NOMO-1 treated with DMSO at 0.1 percent for 48 hours (cell line): Measurements from ENCODE around the gene MTX2.
A peak's percentile ranks its signal among the peaks of the same experiment; 100 is the strongest.
"Not testable (repeated sequence)": the region's sequence is repeated elsewhere in the genome, so short reads cannot be mapped to it uniquely, and the experiment has no call there.

ENCODE experiments used
- DNase-seq: peaks from one replicate; lab custom pipeline; 2025; ENCODE audit not compliant: unreplicated experiment; lab: John Stamatoyannopoulos, UW

Gene MTX2

DNA sequence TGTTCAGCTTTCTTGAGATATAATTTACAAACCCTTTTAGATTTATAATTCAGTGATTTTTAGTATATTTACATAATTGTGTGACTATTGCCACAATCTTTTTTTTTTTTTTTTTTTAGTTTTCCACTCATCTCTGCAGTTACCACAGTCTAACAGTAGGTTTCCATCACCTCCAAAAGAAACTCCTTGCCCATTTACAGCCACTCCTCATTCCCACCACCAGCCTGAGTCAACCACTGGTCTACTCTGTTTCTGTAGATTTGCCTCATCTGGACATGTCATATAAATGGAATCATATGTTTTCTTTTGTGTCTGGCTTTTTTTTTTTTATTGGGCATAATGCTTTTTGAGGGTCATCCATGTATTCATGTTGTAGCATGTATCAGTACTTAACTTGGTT lies 16.1 kb downstream of the MTX2 start:
- DNase-seq = no peak

DNA sequence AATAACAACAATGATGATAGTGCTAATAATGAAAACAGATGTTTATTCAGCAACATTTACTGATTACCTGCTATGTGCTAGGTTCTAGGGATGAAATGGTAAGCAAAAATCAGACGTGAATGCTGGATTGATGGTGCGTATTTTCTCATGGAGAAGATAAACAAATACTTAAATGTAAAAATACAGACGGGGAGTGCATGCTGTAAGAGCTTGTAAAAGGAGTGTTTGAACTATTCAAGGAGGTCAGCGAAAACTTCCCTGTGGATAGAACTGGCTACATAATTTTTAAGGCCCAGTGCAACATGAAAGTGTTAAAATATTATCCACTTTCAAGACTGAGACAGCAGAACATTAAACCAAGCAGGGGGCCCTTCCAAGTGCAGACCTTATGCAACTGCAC lies 22.1 kb downstream of the MTX2 start:
- DNase-seq = no peak

- DNase-seq = no peak
Measured at GRCh38 chr2:176291809-176292283, 22.6 kb downstream of the MTX2 start.

- no peak for DNase-seq
Measured at GRCh38 chr2:176292608-176293007, 23.4 kb downstream of the MTX2 start.

- DNase-seq = no peak
Measured at GRCh38 chr2:176293334-176293733, 24.1 kb downstream of the MTX2 start.

DNA sequence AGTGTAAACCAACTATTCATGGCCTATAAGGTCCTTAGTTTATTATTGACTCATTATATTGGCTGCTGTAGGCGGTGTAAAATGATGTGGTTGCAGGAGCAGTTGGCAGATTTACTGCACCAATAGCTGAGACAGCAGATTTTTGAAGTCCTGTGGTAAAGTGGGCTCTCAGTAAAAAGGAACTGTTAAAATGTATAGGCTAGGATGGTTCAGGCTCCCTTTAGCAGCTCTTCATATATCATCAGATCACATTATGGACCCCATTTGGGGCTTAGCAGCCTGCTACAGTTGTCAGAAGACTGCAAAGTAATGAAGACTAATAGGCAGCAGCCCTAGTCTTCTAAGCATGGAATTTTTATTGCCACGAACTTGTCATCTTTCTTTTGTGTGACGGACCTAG lies 27.8 kb downstream of the MTX2 start:
- DNase-seq = peak; percentile 52

- DNase-seq = no peak
Measured at GRCh38 chr2:176297737-176298136, 28.5 kb downstream of the MTX2 start.

DNA sequence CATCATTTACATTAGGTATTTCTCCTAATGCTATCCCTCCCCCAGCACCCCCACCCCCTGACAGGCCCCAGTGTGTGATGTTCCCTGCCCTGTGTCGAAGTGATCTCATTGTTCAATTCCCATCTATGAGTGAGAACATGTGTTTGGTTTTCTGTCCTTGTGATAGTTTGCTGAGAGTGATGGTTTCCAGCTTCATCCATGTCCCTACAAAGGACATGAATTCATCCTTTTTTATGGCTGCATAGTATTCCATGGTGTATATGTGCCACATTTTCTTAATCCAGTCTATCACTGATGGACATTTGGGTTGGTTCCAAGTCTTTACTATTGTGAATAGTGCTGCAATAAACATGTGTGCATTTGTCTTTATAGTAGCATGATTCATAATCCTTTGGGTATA lies 36.8 kb downstream of the MTX2 start:
- not testable (repeated sequence) for DNase-seq

GRCh38 chr2:176317199-176317598 lies 48.0 kb downstream of the MTX2 start:
- DNase-seq = no peak

DNA sequence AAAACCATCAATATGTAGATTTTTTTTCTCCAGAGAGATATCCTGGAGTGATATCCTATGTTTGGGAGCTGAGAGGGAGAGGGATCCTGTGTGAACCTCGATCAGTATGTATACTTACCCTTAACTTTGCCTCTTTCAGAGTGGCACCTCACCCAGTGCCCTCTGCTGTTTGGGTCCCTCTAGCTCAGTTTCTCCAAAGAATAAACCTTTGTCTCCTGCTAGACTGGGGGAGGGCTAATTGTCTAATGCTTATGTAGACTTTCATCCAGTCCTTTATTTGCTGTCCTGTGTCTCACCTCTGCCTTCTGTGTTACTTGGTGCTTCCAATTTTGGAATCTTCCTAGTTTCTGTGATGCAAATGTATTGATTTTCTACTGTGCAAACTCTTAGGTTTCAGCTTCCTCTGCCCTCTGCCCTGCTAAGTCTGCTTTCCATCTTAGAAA lies 48.4 kb downstream of the MTX2 start:
- DNase-seq = no peak

- DNase-seq = no peak
Measured at GRCh38 chr2:176321916-176322315, 52.7 kb downstream of the MTX2 start.

DNA sequence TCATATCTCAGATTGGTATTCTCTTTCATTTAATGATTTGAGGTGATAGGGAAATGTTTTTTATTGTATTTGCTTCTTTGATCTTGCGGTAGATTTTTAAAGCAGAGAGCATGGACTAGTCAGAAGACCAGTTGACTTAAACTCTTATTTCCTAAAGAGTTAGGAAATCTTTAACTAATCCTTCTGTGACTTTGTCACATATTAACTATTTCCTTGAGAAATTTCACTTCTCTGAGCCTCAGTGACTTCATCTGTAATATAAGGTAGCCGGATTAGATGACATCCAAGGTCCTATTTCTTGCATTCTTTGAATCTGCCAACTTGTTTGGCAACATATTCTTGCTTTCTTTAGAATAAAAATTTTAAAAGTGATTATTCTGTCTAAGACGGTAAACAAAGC lies 55.6 kb downstream of the MTX2 start:
- DNase-seq = no peak

DNA sequence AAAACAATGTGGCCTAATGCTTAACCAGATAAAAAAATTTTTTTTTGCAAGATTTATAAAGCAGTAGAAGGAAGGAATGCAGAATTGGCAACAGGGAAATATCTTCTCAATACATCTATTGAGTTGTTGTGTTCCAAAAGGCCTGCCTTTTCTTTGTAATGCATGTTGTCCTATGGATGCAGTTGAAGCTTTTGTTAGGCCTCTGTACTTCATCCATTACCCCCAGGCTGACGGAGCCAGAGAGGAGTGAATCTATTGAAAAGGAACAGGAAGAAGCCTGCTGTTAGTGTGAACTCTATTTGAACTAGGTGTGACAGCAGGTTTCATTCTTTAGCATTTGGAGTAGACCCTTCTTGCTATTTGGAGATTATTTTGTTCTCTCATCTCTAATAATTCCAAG lies 56.5 kb downstream of the MTX2 start:
- no peak for DNase-seq

DNA sequence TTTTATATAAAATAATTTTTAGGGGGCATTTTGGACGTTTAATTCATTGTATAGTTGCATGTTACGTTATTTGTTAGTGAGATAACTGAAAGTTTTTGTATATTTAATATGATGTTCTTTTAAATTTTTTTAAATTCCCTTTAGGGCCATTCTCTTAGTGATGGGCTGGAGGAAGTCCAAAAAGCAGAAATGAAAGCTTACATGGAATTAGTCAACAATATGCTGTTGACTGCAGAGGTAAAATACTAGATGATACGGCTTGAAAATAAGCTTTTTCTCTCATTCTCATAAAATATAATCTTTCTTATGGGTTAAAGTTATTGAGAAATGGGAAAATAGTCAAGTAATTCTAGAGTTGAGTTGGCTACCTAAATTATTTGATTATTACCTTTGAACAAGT lies 58.9 kb downstream of the MTX2 start:
- peak; percentile 59 for DNase-seq

DNA sequence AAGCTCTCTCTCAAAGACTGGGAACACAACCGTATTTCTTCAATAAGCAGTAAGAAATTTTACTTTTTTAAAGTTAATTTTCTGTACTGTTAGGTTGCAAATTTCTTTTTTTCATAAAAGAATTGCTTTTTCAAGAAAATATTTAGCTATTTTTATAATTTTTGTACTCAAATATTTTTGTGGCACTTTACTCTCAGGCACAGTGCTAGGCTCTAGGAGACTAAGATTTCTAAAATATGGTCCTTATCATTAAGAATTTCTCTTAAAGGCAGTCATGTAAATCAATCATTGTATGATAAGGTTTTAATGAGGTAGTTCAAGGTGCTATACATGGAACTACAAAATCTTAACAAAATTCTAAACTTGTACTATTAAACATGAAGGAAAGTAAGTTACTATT lies 61.4 kb downstream of the MTX2 start:
- DNase-seq = no peak

DNA sequence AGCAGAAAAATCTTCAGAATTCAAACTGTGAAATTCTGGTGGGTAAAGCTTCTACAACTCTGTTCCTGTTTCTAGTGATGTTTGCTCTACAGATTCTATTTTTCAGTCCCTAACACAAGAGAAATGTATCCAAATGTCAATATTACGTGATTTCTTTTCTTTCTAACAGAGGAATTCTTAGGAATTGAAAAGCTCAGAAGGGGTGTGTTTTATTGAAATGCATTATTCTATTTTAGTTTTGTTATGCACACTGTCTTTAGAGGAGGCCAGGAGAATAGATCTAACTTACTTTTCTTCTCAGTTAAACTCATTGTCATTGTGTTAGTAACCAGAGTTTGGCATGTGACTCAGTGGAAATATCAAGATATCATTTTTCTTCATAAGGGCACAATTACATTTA lies 62.4 kb downstream of the MTX2 start:
- no peak for DNase-seq

DNA sequence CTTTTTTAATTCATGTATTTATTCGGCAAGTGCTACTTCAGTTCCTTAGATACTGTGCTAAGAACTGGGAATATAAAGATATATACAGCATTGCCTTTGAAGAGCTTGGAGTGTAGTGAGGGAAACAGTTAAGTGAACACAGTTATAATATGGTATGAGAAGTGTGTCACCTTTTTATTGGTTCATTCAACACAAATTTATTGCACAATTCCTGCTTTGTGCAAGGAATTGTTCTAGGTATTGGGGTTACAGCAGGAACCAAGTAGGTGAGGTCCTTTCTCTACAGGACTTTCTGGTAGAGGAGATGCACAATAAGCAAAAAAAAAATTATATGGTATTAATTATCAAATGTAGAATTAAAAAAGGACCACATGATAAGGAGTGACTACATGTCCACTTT lies 65.5 kb downstream of the MTX2 start:
- DNase-seq = no peak

DNA sequence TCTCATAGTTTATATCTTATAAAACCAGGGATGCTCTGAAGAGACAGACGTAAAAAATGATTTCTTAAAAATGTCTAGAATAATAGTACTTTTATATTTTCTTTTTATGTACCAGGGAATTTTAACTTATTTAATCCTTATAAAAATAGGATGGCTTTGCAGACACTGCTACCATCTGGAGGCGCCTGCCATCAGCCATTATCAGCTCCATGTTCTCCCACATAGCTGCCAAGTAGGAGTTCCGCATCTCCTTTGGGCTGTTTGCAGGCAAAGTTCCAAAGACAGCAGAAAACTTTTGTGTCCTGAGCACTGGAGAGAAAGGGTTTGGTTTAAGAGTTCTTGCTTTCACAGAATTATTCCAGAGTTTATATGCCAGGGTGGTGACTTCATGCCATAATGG lies 69.2 kb downstream of the MTX2 start:
- no peak for DNase-seq

DNA sequence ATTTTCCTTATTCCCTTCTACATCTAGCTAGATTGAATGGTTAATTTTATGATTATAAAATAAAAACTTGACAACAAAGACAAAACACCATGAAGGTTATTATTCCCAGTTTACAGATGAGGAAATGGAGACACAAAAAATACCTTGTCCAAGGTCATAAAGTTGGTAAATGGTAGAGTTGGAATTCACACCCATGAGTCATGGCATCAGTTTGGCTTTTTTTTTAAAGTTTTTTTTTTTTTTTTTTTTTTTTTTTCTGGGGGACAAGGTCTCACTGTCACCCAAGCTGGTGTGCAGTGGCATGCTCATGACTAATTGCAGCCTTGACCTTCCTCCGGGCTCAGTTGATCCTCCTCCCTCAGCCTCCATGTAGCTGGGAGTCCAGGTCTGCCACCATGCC lies 70.0 kb downstream of the MTX2 start:
- no peak for DNase-seq

GRCh38 chr2:176356251-176356650 lies 87.0 kb downstream of the MTX2 start:
- DNase-seq = no peak

GRCh38 chr2:176364273-176364977 lies 95.2 kb downstream of the MTX2 start:
- no peak for DNase-seq

GRCh38 chr2:176368349-176368748 lies 99.1 kb downstream of the MTX2 start:
- DNase-seq = no peak

GRCh38 chr2:176370467-176371171 lies 101.4 kb downstream of the MTX2 start:
- DNase-seq = no peak
